ENCODE data around the gene TMEM191C.

GRCh38 chr22:21443735-21444421 lies 23.3 kb upstream of the TMEM191C start:
- TF ChIP-seq CTCF (IDR thresholded peaks at IDR 0.05; ENCODE audit: insufficient read depth, low read length, poor library complexity, severe bottlenecking) (no peak), EZH2phosphoT487 (conservative IDR thresholded peaks at IDR 0.05; ENCODE audit: low read length) (no peak)
